Neutrophil (primary cell): ENCODE measurements around the gene NOTCH1.
A peak's percentile ranks its signal among the peaks of the same experiment; 100 is the strongest.

Experiments used
- H3K27ac ChIP-seq: fragments of 200-600 bp; sonication (generic); 2 replicates; pipeline ENCODE4 v1.5.1; 2016; ENCODE audit warnings: mild to moderate bottlenecking, moderate library complexity
- H3K27me3 ChIP-seq: fragments of 200-600 bp; sonication (generic); 2 replicates; pipeline ENCODE4 v1.6.0; 2016; ENCODE audit warnings: mild to moderate bottlenecking
- H3K36me3 ChIP-seq: fragments of 200-600 bp; sonication (generic); 2 replicates; pipeline ENCODE4 v1.5.1; 2017
- H3K4me1 ChIP-seq, 2 experiments: fragments of 200-600 bp in 1 of 2; sonication (generic) in 1 of 2; 1 replicate in 1 of 2; 2 replicates in 1 of 2; pipeline versions ENCODE4 v1.5.1 to v1.6.1; 2013 to 2016; ENCODE audit warnings: low read depth in 1 of 2, low read length in 1 of 2, mild to moderate bottlenecking in 1 of 2, moderate library complexity in 1 of 2; ENCODE audit not compliant: control insufficient read depth in 1 of 2, insufficient read depth in 1 of 2
- H3K4me3 ChIP-seq, 2 experiments: fragments of 200-600 bp in 1 of 2; sonication (generic) in 1 of 2; 1 replicate in 1 of 2; 2 replicates in 1 of 2; pipeline ENCODE4 v1.5.1; 2013 to 2016; ENCODE audit warnings: low read depth in 1 of 2, low read length in 1 of 2, mild to moderate bottlenecking in 1 of 2, moderate library complexity in 1 of 2
- H3K9me3 ChIP-seq: fragments of 200-600 bp; sonication (generic); 2 replicates; pipeline ENCODE4 v1.5.1; 2016
- TF ChIP-seq, protein P1 (sequence below): fragments of 200-600 bp; sonication (generic); IDR thresholded peaks from 2 replicates; pipeline ENCODE4 v1.5.1; 2016; ENCODE audit warnings: antibody characterized with exemption

NOTCH1 gene

DNA sequence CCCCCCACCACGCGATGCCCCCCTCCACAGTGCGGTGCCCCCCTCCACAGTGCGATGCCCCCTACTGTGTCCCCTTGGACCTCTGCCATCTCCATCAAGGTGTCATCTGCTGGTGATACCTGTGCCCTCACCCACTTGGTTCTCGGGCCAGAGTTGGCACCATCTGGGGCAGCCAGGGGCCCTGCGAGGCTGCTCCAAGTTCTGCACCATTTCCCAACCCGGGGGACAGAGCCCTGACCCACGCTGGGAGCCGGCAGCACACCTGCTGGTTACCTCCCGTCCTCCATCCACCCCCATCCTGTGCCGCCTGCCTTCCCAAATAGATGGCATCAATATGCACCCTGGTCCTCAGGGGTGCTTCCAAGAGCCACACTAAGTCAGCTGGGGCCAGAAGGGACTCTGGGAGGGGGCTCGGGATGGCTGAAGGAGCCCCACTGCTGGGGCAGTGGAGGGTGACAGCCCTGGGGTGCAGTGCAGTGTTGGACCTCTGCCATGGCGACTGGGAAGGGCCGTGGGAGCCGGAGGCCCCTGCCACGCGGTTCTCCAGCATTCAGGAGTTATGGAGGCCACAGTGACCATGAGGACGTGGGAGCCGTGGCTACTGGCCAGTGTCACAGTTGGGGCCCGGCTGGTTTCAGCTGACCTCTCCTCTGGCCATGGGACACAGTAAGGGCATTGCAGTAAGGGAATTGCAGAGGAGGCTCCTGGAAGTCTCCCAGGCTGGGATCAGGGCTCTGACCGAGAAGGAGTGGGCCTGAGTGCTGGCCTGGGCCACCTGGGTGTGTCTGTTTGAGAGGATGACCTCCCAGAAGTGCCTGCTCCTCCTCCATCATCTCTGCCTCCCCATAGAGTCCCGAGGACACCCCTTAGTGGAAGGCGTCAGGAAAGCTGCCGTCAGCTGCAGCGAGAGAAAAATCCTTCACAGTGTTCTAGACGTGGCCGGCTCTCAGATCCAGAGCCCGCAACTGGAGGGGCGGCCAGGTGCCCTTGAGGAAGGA lies 44.2 kb upstream of the NOTCH1 start:
- Histone ChIP-seq H3K36me3 (no peaks in the 10 kb centered on the region), H3K4me1 (peaks cover 17 to 33% of the 10 kb centered on the region in 2 experiments)
- TF ChIP-seq, protein P1, sequence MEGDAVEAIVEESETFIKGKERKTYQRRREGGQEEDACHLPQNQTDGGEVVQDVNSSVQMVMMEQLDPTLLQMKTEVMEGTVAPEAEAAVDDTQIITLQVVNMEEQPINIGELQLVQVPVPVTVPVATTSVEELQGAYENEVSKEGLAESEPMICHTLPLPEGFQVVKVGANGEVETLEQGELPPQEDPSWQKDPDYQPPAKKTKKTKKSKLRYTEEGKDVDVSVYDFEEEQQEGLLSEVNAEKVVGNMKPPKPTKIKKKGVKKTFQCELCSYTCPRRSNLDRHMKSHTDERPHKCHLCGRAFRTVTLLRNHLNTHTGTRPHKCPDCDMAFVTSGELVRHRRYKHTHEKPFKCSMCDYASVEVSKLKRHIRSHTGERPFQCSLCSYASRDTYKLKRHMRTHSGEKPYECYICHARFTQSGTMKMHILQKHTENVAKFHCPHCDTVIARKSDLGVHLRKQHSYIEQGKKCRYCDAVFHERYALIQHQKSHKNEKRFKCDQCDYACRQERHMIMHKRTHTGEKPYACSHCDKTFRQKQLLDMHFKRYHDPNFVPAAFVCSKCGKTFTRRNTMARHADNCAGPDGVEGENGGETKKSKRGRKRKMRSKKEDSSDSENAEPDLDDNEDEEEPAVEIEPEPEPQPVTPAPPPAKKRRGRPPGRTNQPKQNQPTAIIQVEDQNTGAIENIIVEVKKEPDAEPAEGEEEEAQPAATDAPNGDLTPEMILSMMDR = no peak

GRCh38 chr9:136588663-136589464 lies 43.0 kb upstream of the NOTCH1 start:
- H3K4me3 ChIP-seq = no peak overlapping the region
- H3K27ac ChIP-seq = peak overlapping the region; percentile 23
- H3K4me1 ChIP-seq = peaks cover 14 to 27% of the 10 kb centered on the region in 2 experiments
- H3K9me3 ChIP-seq = no peaks in the 10 kb centered on the region
- TF ChIP-seq, protein P1 = no peak
- no peaks in the 10 kb centered on the region for H3K36me3 ChIP-seq
- H3K27me3 ChIP-seq = peaks cover 50% of the 10 kb centered on the region

More for the DNA sequence above, 44.2 kb upstream of the NOTCH1 start:
- H3K27me3 ChIP-seq = peaks cover 40% of the 10 kb centered on the region
- no peak overlapping the region for H3K4me3 ChIP-seq
- no peaks in the 10 kb centered on the region for H3K9me3 ChIP-seq
- H3K27ac ChIP-seq = peak overlapping the region; percentile 17

DNA sequence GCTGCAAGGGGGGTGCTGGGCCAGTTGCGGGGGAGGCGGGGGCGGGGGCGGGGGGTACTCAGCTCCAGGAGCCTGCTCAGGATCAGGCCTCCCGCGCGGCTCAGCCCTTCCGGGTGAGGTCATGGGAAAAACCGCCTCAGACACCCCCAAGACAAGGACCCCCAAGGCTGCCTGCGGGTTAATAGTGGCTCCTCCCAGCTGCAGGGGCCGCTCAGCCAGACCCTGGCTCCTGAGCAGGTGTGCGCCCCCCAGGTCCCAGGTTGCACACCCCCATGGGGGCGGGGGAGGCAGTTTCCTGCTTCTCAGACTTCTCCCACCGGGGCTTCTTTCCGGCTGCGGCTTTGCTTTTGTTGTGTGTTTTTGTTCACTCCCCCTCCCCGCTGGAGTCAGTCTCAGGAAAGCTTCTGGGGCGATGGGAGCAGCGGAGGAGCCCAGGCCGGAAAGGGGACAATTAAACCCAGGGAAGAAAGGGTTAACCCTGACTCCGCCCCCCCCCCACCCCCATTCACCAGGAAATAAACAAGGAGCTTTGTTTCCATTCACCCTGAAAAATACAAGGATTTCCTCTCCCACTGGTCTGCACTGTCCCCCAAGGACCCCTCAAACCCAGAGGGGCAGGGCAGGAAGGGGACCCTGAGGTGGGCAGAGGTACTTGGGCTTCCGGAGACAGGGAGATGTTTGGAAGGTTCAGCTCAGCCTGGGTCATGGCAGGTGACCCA lies 42.3 kb upstream of the NOTCH1 start:
- peaks cover 50% of the 10 kb centered on the region for H3K27me3 ChIP-seq

GRCh38 chr9:136587145-136587943 lies 41.5 kb upstream of the NOTCH1 start:
- TF ChIP-seq, protein P1 = no peak
- H3K4me1 ChIP-seq = peaks cover 14 to 27% of the 10 kb centered on the region in 2 experiments
- H3K9me3 ChIP-seq = no peaks in the 10 kb centered on the region
- H3K36me3 ChIP-seq = no peaks in the 10 kb centered on the region
- H3K27me3 ChIP-seq = peaks cover 50% of the 10 kb centered on the region
- peak overlapping the region in 1 of 2 experiments; percentile 38 for H3K4me3 ChIP-seq
- H3K27ac ChIP-seq = peak overlapping the region; percentile 43

More for the DNA sequence above, 42.3 kb upstream of the NOTCH1 start:
- no peaks in the 10 kb centered on the region for H3K9me3 ChIP-seq
- no peak overlapping the region for H3K4me3 ChIP-seq
- TF ChIP-seq, protein P1 = no peak
- peak overlapping the region; percentile 23 for H3K27ac ChIP-seq
- peaks cover 14 to 27% of the 10 kb centered on the region in 2 experiments for H3K4me1 ChIP-seq
- H3K36me3 ChIP-seq = no peaks in the 10 kb centered on the region
